Measurements from ENCODE around the gene RNASE7.
"Not testable (repeated sequence)": the region's sequence is repeated elsewhere in the genome, so short reads cannot be mapped to it uniquely, and the experiment has no call there.

Gene RNASE7

DNA sequence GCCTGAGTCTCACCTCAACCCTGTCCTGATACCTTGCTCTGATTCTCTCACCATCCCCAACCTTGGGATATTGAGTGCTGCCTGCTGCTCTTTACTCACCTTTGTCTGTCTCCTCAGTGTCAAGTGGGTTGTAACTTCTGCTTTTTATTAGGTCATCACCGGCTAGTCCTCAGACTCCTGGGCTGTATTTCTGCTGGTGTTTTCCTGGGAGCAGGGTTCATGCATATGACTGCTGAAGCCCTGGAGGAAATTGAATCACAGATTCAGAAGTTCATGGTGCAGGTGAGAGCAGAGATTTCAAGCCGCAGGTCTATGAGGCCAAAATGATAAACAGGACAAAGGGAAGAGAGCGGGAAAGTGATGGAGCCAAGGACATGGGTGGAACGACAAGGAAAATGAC is 42.6 kb upstream of the RNASE7 start:
- no peak for DNase-seq (ENCODE audit: extremely low read depth, low read depth)
- H3K4me3 ChIP-seq (replicated peaks; ENCODE audit: low read depth, low read length): no peak overlapping the region
- TF ChIP-seq, protein P1, sequence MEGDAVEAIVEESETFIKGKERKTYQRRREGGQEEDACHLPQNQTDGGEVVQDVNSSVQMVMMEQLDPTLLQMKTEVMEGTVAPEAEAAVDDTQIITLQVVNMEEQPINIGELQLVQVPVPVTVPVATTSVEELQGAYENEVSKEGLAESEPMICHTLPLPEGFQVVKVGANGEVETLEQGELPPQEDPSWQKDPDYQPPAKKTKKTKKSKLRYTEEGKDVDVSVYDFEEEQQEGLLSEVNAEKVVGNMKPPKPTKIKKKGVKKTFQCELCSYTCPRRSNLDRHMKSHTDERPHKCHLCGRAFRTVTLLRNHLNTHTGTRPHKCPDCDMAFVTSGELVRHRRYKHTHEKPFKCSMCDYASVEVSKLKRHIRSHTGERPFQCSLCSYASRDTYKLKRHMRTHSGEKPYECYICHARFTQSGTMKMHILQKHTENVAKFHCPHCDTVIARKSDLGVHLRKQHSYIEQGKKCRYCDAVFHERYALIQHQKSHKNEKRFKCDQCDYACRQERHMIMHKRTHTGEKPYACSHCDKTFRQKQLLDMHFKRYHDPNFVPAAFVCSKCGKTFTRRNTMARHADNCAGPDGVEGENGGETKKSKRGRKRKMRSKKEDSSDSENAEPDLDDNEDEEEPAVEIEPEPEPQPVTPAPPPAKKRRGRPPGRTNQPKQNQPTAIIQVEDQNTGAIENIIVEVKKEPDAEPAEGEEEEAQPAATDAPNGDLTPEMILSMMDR (IDR thresholded peaks at IDR 0.05; ENCODE audit: low read depth, low read length, missing control alignments): no peak

DNA sequence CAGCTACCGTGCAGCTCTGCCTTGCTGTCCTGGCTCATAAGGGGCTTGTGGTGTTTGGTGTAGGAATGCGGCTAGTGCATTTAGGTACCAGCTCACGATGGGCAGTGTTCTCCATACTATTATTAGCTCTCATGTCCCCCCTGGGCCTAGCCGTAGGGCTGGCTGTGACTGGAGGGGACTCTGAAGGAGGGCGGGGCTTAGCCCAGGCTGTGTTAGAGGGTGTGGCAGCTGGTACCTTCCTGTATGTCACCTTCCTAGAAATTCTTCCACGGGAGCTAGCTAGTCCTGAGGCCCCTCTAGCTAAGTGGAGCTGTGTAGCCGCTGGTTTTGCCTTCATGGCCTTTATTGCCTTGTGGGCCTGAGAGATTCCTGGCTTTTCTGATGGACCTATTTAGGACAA is 40.9 kb upstream of the RNASE7 start:
- TF ChIP-seq, protein P1 (IDR thresholded peaks at IDR 0.05; ENCODE audit: low read depth, low read length, missing control alignments): no peak
- H3K4me3 ChIP-seq (replicated peaks; ENCODE audit: low read depth, low read length): no peak overlapping the region
- no peak for DNase-seq (ENCODE audit: extremely low read depth, low read depth)

DNA sequence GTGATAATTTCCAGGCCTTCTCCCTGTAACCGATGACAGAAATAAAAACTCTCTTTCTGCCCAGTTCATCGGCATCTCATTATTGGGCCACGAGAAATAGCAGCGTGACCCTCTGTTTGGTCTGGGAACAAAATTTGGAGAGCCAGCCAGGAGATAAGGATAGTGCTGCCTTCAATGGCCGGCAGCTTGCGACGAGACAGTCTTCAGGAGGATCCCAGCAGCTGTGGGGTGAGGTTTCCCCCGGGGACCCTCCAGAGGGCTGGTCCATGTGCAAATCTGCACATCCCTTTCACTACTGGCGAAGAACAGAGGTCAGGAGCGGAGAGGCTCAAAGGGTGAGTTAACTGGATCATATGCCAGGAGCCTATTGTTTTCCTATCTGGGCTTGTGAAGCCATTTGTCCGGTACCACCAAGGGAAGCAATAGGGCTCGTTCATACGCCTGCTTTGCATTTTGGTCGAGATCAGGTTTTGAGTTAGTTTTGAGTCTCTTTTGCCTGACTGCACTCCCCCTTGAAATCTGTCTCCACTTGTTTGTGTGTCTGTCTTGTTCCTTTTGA is 38.3 kb upstream of the RNASE7 start:
- H3K4me3 ChIP-seq (replicated peaks; ENCODE audit: low read depth, low read length): no peak overlapping the region
- TF ChIP-seq, protein P1 (IDR thresholded peaks at IDR 0.05; ENCODE audit: low read depth, low read length, missing control alignments): no peak
- no peak for DNase-seq (ENCODE audit: extremely low read depth, low read depth)

DNA sequence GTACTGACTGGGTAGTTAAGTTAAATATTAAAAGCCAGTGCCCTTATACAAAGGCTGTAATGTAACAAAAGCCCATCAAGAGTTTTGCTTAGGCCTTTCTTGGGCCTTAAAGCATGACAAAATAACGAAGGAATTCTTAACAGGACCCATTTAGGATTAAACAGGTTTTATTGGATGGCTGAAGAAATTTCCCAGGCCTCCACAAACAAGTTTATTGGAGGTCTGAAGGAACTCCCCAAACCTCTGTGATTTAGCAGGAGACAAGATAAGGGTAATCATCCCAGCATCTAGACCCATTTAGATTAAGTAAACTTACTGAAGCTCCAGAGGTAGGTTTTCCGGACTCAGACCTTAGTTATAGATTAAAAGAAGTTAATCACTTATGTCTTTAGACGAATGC is 32.4 kb upstream of the RNASE7 start:
- not testable (repeated sequence) for H3K4me3 ChIP-seq (replicated peaks; ENCODE audit: low read depth, low read length)

DNA sequence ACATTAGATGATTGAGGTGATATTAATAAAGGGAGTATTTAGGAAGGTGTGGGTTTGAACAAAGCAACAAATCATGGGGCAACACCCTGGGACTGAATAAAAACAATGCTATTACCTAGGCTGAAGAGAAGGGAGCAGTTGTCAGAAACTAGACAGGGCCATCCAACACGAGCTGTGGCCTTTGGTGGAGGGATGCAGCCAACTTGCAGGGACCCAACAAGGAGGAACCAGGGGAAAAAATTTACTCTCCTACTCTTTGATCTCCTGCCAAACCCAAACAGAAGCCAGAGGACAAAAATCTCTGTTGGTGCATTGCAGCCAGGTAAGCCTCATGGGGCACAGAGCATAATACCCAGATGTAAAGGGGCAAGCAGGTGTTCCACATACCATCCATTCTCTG is 31.0 kb upstream of the RNASE7 start:
- no peak for DNase-seq (ENCODE audit: extremely low read depth, low read depth)
- TF ChIP-seq, protein P1 (IDR thresholded peaks at IDR 0.05; ENCODE audit: low read depth, low read length, missing control alignments): no peak
- H3K4me3 ChIP-seq (replicated peaks; ENCODE audit: low read depth, low read length): no peak overlapping the region

More for the DNA sequence above, 32.4 kb upstream of the RNASE7 start:
- DNase-seq (ENCODE audit: extremely low read depth, low read depth): not testable (repeated sequence)

DNA sequence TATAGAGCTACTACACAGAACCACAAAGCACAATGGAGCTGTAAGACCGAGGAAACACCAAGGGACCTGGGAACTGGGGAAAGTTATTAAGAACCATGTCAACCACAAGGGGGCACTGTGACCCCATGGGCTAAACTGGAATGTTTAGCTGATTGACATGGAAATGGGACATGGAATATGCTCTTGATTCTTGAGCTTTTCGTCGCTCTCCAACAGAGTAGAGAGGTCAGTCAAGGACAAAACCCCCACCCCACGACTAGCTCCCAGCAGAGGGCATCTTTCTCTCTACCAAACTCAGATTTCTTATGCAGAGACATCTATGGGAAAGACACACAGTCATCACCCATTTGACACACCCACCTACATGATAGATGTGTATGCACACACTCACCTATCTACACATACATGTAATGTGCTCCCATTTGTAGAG is 27.4 kb upstream of the RNASE7 start:
- peak; percentile 68 for DNase-seq (ENCODE audit: extremely low read depth, low read depth)
- no peak overlapping the region for H3K4me3 ChIP-seq (replicated peaks; ENCODE audit: low read depth, low read length)
- TF ChIP-seq, protein P1 (IDR thresholded peaks at IDR 0.05; ENCODE audit: low read depth, low read length, missing control alignments): peak; percentile 93

DNA sequence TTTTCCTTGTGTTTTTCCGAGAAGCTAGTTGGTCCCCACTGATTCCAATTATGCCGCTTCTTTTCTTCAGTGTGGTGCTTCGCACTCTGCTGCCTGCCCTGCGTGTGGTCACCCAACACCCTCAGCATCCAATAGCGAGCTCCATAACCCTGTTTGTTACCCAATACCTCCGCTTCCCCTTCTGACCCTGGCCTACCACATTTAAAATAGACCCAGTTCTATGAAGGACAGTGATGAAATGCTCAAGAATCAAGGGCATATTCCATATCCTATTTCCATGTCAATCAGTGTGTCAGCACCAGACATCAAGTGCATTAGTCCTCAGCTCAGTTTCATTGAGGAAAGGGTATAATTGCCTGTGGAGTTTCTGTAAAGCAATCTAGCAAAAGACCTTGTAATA is 26.9 kb upstream of the RNASE7 start:
- no peak for DNase-seq (ENCODE audit: extremely low read depth, low read depth)
- TF ChIP-seq, protein P1 (IDR thresholded peaks at IDR 0.05; ENCODE audit: low read depth, low read length, missing control alignments): no peak

More for the DNA sequence above, 26.9 kb upstream of the RNASE7 start:
- no peak overlapping the region for H3K4me3 ChIP-seq (replicated peaks; ENCODE audit: low read depth, low read length)
